Kidney glomerular epithelial cell (primary cell): ENCODE results near the gene KDM2A.

Experiments used
- DNase-seq: peaks from one replicate; lab custom pipeline; 2025; lab: John Stamatoyannopoulos, UW

The KDM2A gene

GRCh38 chr11:67273260-67273990 lies 154.4 kb downstream of the KDM2A start:
- DNase-seq = no peak

- no peak for DNase-seq
These were observed 155.9 kb downstream of the KDM2A start for GRCh38 chr11:67274768-67275605.

GRCh38 chr11:67275606-67276409 lies 156.7 kb downstream of the KDM2A start:
- DNase-seq = no peak

GRCh38 chr11:67276781-67277230 lies 157.7 kb downstream of the KDM2A start:
- no peak for DNase-seq

- DNase-seq = no peak
These were observed 158.3 kb downstream of the KDM2A start for GRCh38 chr11:67277231-67277961.

GRCh38 chr11:67278135-67278938 lies 159.3 kb downstream of the KDM2A start:
- DNase-seq = no peak

GRCh38 chr11:67278939-67279588 lies 160.0 kb downstream of the KDM2A start:
- DNase-seq = no peak

GRCh38 chr11:67279589-67280340 lies 160.7 kb downstream of the KDM2A start:
- no peak for DNase-seq

GRCh38 chr11:67280341-67280787 lies 161.3 kb downstream of the KDM2A start:
- DNase-seq = no peak

GRCh38 chr11:67280788-67281551 lies 161.9 kb downstream of the KDM2A start:
- DNase-seq = no peak

GRCh38 chr11:67281552-67282150 lies 162.6 kb downstream of the KDM2A start:
- no peak for DNase-seq

GRCh38 chr11:67282155-67282875 lies 163.3 kb downstream of the KDM2A start:
- no peak for DNase-seq

GRCh38 chr11:67282876-67283371 lies 163.9 kb downstream of the KDM2A start:
- no peak for DNase-seq

- no peak for DNase-seq
These were observed 164.5 kb downstream of the KDM2A start for GRCh38 chr11:67283481-67283963.

GRCh38 chr11:67284811-67285540 lies 165.9 kb downstream of the KDM2A start:
- no peak for DNase-seq
